ENCODE data around the gene FBXL15.

Gene FBXL15

GRCh38 chr10:102398172-102399020 is 22.2 kb upstream of the FBXL15 start:
- no peak for DNase-seq (ENCODE audit: low read depth)

- no peak for DNase-seq (ENCODE audit: low read depth)
These were observed 21.2 kb upstream of the FBXL15 start for GRCh38 chr10:102399217-102400021.

GRCh38 chr10:102400076-102400475 is 20.6 kb upstream of the FBXL15 start:
- DNase-seq (ENCODE audit: low read depth): no peak

GRCh38 chr10:102400598-102401341 is 19.9 kb upstream of the FBXL15 start:
- DNase-seq (ENCODE audit: low read depth): no peak

GRCh38 chr10:102401342-102401654 is 19.3 kb upstream of the FBXL15 start:
- DNase-seq (ENCODE audit: low read depth): no peak

GRCh38 chr10:102401735-102402511 is 18.7 kb upstream of the FBXL15 start:
- DNase-seq (ENCODE audit: low read depth): no peak

GRCh38 chr10:102402512-102402896 is 18.1 kb upstream of the FBXL15 start:
- DNase-seq (ENCODE audit: low read depth): no peak

- DNase-seq (ENCODE audit: low read depth): no peak
These were observed 17.5 kb upstream of the FBXL15 start for GRCh38 chr10:102403115-102403514.

GRCh38 chr10:102404361-102405107 is 16.1 kb upstream of the FBXL15 start:
- no peak for DNase-seq (ENCODE audit: low read depth)

- DNase-seq (ENCODE audit: low read depth): no peak
These were observed 15.5 kb upstream of the FBXL15 start for GRCh38 chr10:102405108-102405571.

GRCh38 chr10:102405632-102406031 is 15.0 kb upstream of the FBXL15 start:
- no peak for DNase-seq (ENCODE audit: low read depth)

- DNase-seq (ENCODE audit: low read depth): no peak
These were observed 13.8 kb upstream of the FBXL15 start for GRCh38 chr10:102406815-102407214.

GRCh38 chr10:102407425-102408130 is 13.1 kb upstream of the FBXL15 start:
- no peak for DNase-seq (ENCODE audit: low read depth)

GRCh38 chr10:102408131-102408727 is 12.4 kb upstream of the FBXL15 start:
- DNase-seq (ENCODE audit: low read depth): no peak

- no peak for DNase-seq (ENCODE audit: low read depth)
These were observed 11.7 kb upstream of the FBXL15 start for GRCh38 chr10:102408728-102409603.

GRCh38 chr10:102409604-102410428 is 10.8 kb upstream of the FBXL15 start:
- DNase-seq (ENCODE audit: low read depth): no peak

GRCh38 chr10:102410429-102411073 is 10.1 kb upstream of the FBXL15 start:
- DNase-seq (ENCODE audit: low read depth): no peak

All from GM04503 (cell line).